GM12875 (cell line): Measurements from ENCODE around the gene BTF3.

Experiments
- H3K4me3 ChIP-seq: one replicate; pipeline ENCODE4 v1.5.1; 2011; ENCODE audit warnings: low read depth, low read length, control low read depth
- TF ChIP-seq, protein P1 (sequence below): IDR thresholded peaks from 2 replicates; pipeline ENCODE4 v1.5.1; 2011; ENCODE audit warnings: low read depth, mild to moderate bottlenecking, control low read depth, inconsistent platforms, low read length, moderate library complexity, borderline replicate concordance; ENCODE audit not compliant: insufficient read depth

The BTF3 gene

DNA sequence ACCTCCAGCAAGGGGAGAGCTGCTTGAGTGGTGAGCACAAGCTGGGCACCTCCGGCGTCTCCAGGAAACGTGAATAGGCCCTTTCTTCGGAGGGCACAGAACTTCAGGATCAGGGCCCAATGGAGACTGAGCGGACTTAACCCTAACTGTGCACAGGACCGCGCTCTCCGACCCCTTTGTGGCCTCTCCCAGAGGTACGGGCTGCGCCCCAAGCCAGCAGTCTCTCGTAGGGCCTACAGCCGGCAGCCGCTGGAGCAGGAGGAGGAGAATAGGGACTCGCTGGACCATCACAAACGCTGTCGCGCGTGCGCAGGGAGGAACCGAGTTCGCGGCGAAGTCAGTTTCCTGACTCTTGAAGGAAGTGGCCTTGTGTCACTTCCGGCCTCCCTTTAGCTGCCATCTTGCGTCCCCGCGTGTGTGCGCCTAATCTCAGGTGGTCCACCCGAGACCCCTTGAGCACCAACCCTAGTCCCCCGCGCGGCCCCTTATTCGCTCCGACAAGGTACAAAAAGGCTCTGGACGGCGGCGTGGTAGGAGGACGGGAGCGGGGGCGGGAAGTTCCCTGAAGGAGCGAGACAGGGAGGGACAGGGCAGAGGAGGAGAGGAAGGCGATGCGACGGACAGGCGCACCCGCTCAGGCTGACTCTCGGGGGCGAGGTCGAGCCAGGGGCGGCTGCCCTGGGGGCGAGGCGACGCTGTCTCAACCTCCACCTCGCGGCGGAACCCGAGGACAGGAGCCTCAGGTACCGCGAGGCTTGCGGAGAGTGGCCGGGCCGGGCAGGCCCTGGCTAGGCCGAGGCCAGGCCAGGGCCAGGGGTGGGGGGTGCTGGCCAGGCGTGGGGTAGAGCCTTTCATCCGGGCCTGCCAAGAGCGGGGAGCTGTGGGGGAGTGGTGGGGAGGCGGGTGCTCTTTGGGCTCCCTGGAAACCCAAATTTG is at the start of gene BTF3:
BTF3 (plus strand) TSS at position 386 of the 936 bp plus-strand sequence; CDS start at position 612, 226 bp downstream.
- peak within 1 kb of the TSS; percentile 98 for H3K4me3 ChIP-seq
- TF ChIP-seq, protein P1, sequence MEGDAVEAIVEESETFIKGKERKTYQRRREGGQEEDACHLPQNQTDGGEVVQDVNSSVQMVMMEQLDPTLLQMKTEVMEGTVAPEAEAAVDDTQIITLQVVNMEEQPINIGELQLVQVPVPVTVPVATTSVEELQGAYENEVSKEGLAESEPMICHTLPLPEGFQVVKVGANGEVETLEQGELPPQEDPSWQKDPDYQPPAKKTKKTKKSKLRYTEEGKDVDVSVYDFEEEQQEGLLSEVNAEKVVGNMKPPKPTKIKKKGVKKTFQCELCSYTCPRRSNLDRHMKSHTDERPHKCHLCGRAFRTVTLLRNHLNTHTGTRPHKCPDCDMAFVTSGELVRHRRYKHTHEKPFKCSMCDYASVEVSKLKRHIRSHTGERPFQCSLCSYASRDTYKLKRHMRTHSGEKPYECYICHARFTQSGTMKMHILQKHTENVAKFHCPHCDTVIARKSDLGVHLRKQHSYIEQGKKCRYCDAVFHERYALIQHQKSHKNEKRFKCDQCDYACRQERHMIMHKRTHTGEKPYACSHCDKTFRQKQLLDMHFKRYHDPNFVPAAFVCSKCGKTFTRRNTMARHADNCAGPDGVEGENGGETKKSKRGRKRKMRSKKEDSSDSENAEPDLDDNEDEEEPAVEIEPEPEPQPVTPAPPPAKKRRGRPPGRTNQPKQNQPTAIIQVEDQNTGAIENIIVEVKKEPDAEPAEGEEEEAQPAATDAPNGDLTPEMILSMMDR, result no peak

DNA sequence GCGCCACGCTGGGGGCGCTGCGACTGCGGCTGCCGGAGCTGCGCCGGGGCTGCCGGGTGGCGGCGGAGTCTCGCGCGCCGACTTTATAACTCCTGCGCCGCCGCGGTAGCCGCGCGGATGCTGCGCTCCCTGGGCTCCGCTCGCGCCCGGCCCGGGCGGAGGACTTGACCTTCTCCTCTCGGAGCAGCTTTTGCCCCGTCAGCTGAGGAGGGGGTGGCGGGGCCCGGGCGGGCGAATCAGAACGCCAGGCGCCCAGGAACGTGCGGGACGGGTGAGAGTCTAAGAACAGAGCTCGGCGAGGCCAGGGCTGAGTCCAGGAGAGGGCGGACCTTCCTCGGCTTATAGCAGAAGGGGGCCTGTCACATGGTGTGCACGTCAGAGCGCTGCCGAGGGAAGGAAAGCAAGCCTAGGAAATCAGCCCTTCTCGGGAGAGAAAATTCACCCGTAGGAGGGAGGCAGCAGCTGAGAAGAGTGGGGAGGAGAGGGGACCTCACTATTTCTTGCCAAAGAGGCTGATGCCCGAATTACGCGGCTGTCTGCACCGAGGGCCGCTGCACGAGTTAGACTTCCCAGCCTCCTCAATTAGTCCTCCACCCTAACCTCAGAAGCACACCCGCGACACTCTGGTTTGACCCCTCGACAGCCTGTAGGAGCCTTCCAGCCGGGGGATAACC is 49.6 kb upstream of the BTF3 start, which contains the start of gene FOXD1:
FOXD1 (minus strand) TSS at position 315 of the 674 bp plus-strand sequence. CDS start 415 bp downstream, outside the sequence.
- TF ChIP-seq, protein P1, result no peak
- peak within 1 kb of the TSS; percentile 49 for H3K4me3 ChIP-seq

- H3K4me3 ChIP-seq, result no peak overlapping the region
- TF ChIP-seq, protein P1, result no peak
These were observed 48.1 kb upstream of the BTF3 start for GRCh38 chr5:73450137-73450536.

DNA sequence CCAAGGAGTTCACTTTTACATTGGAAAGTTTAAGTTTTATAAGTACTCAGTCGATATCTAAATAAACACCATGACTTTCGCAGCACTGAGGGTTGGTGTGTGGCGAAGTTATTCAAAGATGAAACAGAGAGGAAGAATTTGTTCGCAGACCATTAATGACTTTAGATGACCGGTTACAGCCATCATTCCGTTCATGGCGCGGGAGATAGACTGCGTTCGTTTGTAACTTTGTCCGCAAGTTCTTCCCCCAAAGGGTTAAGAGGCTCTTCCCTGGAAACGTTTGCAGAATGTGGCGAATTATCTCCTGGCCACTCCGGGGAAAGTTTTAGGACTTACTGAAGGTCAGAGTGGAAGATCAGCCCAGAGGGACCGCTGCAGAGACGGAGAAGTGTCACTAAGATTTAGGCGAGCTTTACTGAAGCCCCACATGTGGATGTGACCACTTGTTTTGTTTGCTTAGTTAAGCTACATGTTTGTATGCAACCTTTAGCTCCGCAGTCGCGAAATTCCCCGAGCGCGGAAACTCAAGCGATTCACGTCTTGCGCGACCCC is 47.5 kb upstream of the BTF3 start:
- TF ChIP-seq, protein P1, result no peak
- H3K4me3 ChIP-seq, result no peak overlapping the region

DNA sequence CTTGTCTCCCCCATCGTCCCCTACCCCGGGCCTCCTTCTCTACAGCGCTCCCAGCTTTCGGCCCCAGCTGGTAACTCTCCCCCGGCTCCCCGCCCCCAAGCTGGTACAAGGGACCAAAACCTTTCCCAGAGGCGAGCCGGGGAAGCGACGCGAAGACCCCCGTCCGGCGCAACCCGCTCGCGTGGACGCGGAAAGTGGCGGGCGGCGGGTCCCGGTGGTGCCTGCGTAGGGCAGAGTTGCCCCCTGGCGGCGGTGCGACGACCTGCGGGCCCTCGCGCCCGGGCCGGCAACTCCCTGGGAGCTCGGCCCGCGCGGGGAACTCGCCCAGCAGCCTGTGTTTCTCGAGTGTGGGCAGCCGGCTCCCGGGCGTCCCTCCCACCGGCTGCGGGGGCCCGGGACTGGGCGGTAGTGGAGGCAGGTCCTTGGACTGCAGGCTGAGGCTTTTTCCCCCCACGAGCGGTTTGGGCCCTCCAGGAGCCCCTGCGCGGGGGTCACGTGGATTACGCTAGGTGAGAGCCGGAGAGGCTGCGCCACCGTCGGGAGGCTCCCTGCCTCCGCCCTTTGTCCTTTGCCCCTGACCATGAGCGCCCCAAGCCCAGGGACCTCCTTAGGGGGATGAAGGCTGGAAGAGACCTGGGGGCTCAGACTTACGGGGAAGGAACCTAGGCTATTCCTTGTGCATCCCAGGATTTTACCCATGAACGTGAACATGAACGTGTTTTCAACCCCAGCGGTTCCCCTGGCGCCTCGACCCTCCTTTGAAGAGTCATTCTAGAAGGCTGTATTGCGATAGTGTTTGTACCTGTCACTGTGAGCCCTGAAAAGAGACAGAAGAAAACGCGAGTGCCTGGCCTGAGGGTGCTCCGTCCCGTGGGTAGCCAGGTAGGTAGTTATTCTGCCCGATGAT is 46.8 kb upstream of the BTF3 start:
- H3K4me3 ChIP-seq, result no peak overlapping the region
- TF ChIP-seq, protein P1, result peak; percentile 93

DNA sequence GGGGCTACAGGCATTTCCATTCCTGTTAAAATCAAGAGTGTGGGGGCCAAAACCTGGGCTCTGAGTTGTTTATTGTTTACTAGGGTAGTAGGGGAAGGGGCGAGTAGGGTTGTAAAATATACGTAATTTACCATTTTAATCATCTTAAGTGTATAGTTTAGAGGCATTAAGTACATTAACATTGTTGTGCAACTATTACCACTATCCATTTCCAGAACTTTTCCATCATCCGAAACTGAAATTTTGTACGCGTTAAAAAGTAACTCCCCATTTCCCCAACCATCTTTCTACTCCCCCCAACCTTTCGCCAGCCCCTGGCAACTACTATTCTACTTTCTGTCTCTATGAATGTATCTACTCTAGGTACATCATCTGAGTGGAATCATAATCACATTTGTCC is 46.0 kb upstream of the BTF3 start:
- H3K4me3 ChIP-seq, result no peak overlapping the region
- TF ChIP-seq, protein P1, result no peak
